C4-2B (cell line): Measurements from ENCODE around the gene MAP3K19.

Source experiments
- CTCF ChIP-seq: fragments of 450-650 bp; conservative IDR thresholded peaks from 2 replicates; pipeline ENCODE4 v1.5.1; 2017; ENCODE audit warnings: mild to moderate bottlenecking
- ZFX ChIP-seq: fragments of 450-650 bp; IDR thresholded peaks from 2 replicates; pipeline ENCODE4 v1.6.1; 2017

- no peak for TF ChIP-seq CTCF
- TF ChIP-seq ZFX = no peak
Observed at GRCh38 chr2:135010200-135010942, 36.9 kb downstream of the MAP3K19 start.
